Measurements from ENCODE around the gene LY6G6D. TPM values are rescaled to one million over a fixed set of nuclear protein-coding genes. Genes with fewer than 3 reads are reported as not detected.

LY6G6D gene
- total RNA-seq, 1 experiment from 2014 or later = not detected

GRCh38 chr6:31749301-31750036 is 34.3 kb downstream of the LY6G6D start:
- TF ChIP-seq EZH2 (IDR thresholded peaks at IDR 0.05; ENCODE audit: low read length, unreplicated experiment) (no peak), CTCF (conservative IDR thresholded peaks at IDR 0.05; ENCODE audit: low read depth, low read length) (no peak), EZH2phosphoT487 (IDR thresholded peaks at IDR 0.05; ENCODE audit: borderline replicate concordance, low read length) (no peak)
- Histone ChIP-seq H3K27ac (ENCODE audit: low read length) (no peak overlapping the region), H3F3A (ENCODE audit: low read length, unreplicated experiment) (peaks cover 6% of the 10 kb centered on the region), H3K9ac (ENCODE audit: low read length) (no peak overlapping the region), H3K9me3 (ENCODE audit: low read length) (no peaks in the 10 kb centered on the region), H4K20me1 (ENCODE audit: low read length) (no peaks in the 10 kb centered on the region), H3K79me2 (ENCODE audit: low read length) (no peaks in the 10 kb centered on the region), H3K27me3 (ENCODE audit: low read length) (no peaks in the 10 kb centered on the region), H3K4me3 (ENCODE audit: low read length) (no peak overlapping the region), H3K36me3 (ENCODE audit: low read depth, low read length) (peaks cover 5% of the 10 kb centered on the region; the same call in 1 of the 2 replicates), H3K4me1 (ENCODE audit: insufficient read depth, low read length) (peaks cover 24% of the 10 kb centered on the region), H3K9me2 (replicated peaks; ENCODE audit: low read length) (no peaks in the 10 kb centered on the region), H3K4me2 (ENCODE audit: low read length) (no peak overlapping the region), H2AFZ (ENCODE audit: low read length) (no peak overlapping the region)
- ChIA-PET CTCF (no interaction called here), POLR2A (ENCODE audit: unreplicated experiment) (no interaction called here)
- BruUV-seq (replicated peaks) = no TSS peak
- intact Hi-C loops (cut with micrococcal nuclease) = no loop called here
- no peak for DNase-seq
- no peak for ATAC-seq

GRCh38 chr6:31750411-31751022 is 35.4 kb downstream of the LY6G6D start:
- POLR2A ChIA-PET (ENCODE audit: unreplicated experiment) = no interaction called here
- ATAC-seq (no peak), DNase-seq (no peak)
- Histone ChIP-seq H3K4me2 (ENCODE audit: low read length) (no peak overlapping the region), H3K27ac (ENCODE audit: low read length) (no peak overlapping the region), H3K9me3 (ENCODE audit: low read length) (no peaks in the 10 kb centered on the region), H3K9me2 (replicated peaks; ENCODE audit: low read length) (no peaks in the 10 kb centered on the region), H3K9ac (ENCODE audit: low read length) (no peak overlapping the region), H3K79me2 (ENCODE audit: low read length) (no peaks in the 10 kb centered on the region), H3K27me3 (ENCODE audit: low read length) (no peaks in the 10 kb centered on the region), H4K20me1 (ENCODE audit: low read length) (no peaks in the 10 kb centered on the region), H2AFZ (ENCODE audit: low read length) (no peak overlapping the region), H3K4me1 (ENCODE audit: insufficient read depth, low read length) (peaks cover 24% of the 10 kb centered on the region), H3K36me3 (ENCODE audit: low read depth, low read length) (peaks cover 5% of the 10 kb centered on the region; the same call in 1 of the 2 replicates), H3F3A (ENCODE audit: low read length, unreplicated experiment) (peaks cover 6% of the 10 kb centered on the region), H3K4me3 (ENCODE audit: low read length) (no peak overlapping the region)
- no TSS peak for BruUV-seq (replicated peaks)
- no peak for TF ChIP-seq CTCF (conservative IDR thresholded peaks at IDR 0.05; ENCODE audit: low read depth, low read length)
- TF ChIP-seq EZH2phosphoT487 (IDR thresholded peaks at IDR 0.05; ENCODE audit: borderline replicate concordance, low read length) = no peak
- no peak for TF ChIP-seq EZH2 (IDR thresholded peaks at IDR 0.05; ENCODE audit: low read length, unreplicated experiment)
- intact Hi-C loops (cut with micrococcal nuclease) = no loop called here
- CTCF ChIA-PET = no interaction called here

Measured in PC-3 (cell line).